Upper lobe of left lung (tissue), 6 donors: ENCODE measurements around the gene SYNPO. TPM values are rescaled to one million over a fixed set of nuclear protein-coding genes. Genes with fewer than 3 reads are reported as not detected.

Experiments
- ATAC-seq, 2 donors: fragments of 200-7000 bp; cut with Tn5 transposase; one replicate each; pipeline ENCODE4 v1.9.1; 2022; ENCODE audit warnings: mild to moderate bottlenecking in 2 of 2, moderate library complexity in 2 of 2; ENCODE audit not compliant: low FRiP score in 2 of 2
- DNase-seq, 2 donors: peaks; one replicate each; pipeline ENCODE4 v3.0.0-alpha.2; 2019 to 2020
- H3K27ac ChIP-seq, 4 donors: fragments of 200-600 bp; sonication (generic); one replicate each; pipeline ENCODE4 v1.5.1; 2016 to 2019
- H3K27me3 ChIP-seq, 4 donors: fragments of 200-600 bp; sonication (generic); one replicate each; pipeline ENCODE4 v1.5.1; 2017 to 2019
- H3K36me3 ChIP-seq, 4 donors: fragments of 200-600 bp; sonication (generic); one replicate each; pipeline ENCODE4 v1.5.1; 2016 to 2019
- H3K4me1 ChIP-seq, 4 donors: fragments of 200-600 bp; sonication (generic); one replicate each; pipeline ENCODE4 v1.5.1; 2018 to 2019
- H3K4me3 ChIP-seq, 4 donors: fragments of 200-600 bp; sonication (generic); one replicate each; pipeline ENCODE4 v1.5.1; 2017 to 2019; ENCODE audit warnings: mild to moderate bottlenecking in 2 of 4, moderate library complexity in 1 of 4
- H3K9me3 ChIP-seq, 4 donors: fragments of 200-600 bp; sonication (generic); one replicate each; pipeline ENCODE4 v1.5.1; 2018 to 2019
- EP300 ChIP-seq, 4 donors: sonication (generic); formaldehyde crosslinking; IDR thresholded peaks; one replicate each; pipeline ENCODE4 v1.5.1; 2017; ENCODE audit warnings: antibody characterized with exemption in 4 of 4, control low read depth in 2 of 4
- POLR2A ChIP-seq, 4 donors: fragments of 450-650 bp; IDR thresholded peaks; one replicate each; pipeline ENCODE4 v1.5.1; 2016 to 2017; ENCODE audit warnings: antibody characterized with exemption in 4 of 4, mild to moderate bottlenecking in 2 of 4
- POLR2AphosphoS5 ChIP-seq, 2 donors: sonication (generic); formaldehyde crosslinking; IDR thresholded peaks; one replicate each; pipeline ENCODE4 v1.5.1; 2017; ENCODE audit warnings: antibody characterized with exemption in 2 of 2
- WGBS, 2 donors: methylation state at CpG; one replicate each; pipeline ENCODE4 v1.1.5; 2017 to 2018; 5-methylcytosine and 5-hydroxymethylcytosine counted together
- total RNA-seq, 6 donors: library from RNA; depleted of rRNA in 4 of 6; stranded (reverse); fragments of >200 nt in 4 of 6; gene quantifications; one replicate each; pipeline versions ENCODE4 v1.1.0 to v1.2.1, GENCODE V29; 2016 to 2021
- TF ChIP-seq, protein P1 (sequence below), 6 experiments: fragments of 450-650 bp in 4 of 6; fragments of 200-600 bp in 2 of 6; sonication (generic) in 2 of 6; IDR thresholded peaks; one replicate each; pipeline ENCODE4 v1.5.1; 2016 to 2019; ENCODE audit warnings: antibody characterized with exemption in 6 of 6
- donor health status: DM: no; HTN: no; CAD: no; lungs with moderate emphysema.
- donor health status: DM: no; HTN: yes; CAD: no; lungs with severe emphysema.

Gene SYNPO
- total RNA-seq, 6 donors from 2014 or later, result 41.9 to 150 (median 84.3) TPM

DNA sequence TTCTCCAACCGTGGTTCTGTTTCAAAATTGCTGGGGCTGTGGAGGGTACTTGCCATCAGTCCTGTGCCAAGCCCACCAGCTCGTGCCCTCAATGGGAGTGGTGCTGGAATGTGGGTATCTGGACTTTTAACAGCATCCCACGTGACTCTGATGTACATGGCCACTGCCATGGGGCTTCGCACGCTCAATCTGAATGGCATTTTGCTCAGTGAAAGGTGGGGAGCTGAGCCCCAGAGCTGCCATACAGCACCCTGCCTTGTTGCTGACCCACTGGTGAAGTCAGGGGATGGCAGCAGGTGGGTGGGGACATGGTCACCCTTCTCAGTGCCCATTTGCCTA lies 16.6 kb upstream of the SYNPO start:
- no peaks in the 10 kb centered on the region for H3K27me3 ChIP-seq
- 61 to 71% methylated on average over 5 of the region's 5 CpGs for WGBS, 2 donors
- H3K9me3 ChIP-seq, result no peaks in the 10 kb centered on the region
- H3K4me1 ChIP-seq, result peaks cover 52 to 68% (median 56%) of the 10 kb centered on the region in 4 donors
- H3K36me3 ChIP-seq, result no peaks in the 10 kb centered on the region
- DNase-seq (no peak), ATAC-seq (no peak)
- peak overlapping the region in 2 of 4 donors; percentile 77 to 94 for H3K4me3 ChIP-seq
- TF ChIP-seq, protein P1, sequence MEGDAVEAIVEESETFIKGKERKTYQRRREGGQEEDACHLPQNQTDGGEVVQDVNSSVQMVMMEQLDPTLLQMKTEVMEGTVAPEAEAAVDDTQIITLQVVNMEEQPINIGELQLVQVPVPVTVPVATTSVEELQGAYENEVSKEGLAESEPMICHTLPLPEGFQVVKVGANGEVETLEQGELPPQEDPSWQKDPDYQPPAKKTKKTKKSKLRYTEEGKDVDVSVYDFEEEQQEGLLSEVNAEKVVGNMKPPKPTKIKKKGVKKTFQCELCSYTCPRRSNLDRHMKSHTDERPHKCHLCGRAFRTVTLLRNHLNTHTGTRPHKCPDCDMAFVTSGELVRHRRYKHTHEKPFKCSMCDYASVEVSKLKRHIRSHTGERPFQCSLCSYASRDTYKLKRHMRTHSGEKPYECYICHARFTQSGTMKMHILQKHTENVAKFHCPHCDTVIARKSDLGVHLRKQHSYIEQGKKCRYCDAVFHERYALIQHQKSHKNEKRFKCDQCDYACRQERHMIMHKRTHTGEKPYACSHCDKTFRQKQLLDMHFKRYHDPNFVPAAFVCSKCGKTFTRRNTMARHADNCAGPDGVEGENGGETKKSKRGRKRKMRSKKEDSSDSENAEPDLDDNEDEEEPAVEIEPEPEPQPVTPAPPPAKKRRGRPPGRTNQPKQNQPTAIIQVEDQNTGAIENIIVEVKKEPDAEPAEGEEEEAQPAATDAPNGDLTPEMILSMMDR (IDR thresholded peaks at IDR 0.05), result no peak
- TF ChIP-seq POLR2A (IDR thresholded peaks at IDR 0.05) (no peak), POLR2AphosphoS5 (IDR thresholded peaks at IDR 0.05) (no peak), EP300 (IDR thresholded peaks at IDR 0.05) (no peak)
- peak overlapping the region; percentile 90 to 96 (median 94) for H3K27ac ChIP-seq

DNA sequence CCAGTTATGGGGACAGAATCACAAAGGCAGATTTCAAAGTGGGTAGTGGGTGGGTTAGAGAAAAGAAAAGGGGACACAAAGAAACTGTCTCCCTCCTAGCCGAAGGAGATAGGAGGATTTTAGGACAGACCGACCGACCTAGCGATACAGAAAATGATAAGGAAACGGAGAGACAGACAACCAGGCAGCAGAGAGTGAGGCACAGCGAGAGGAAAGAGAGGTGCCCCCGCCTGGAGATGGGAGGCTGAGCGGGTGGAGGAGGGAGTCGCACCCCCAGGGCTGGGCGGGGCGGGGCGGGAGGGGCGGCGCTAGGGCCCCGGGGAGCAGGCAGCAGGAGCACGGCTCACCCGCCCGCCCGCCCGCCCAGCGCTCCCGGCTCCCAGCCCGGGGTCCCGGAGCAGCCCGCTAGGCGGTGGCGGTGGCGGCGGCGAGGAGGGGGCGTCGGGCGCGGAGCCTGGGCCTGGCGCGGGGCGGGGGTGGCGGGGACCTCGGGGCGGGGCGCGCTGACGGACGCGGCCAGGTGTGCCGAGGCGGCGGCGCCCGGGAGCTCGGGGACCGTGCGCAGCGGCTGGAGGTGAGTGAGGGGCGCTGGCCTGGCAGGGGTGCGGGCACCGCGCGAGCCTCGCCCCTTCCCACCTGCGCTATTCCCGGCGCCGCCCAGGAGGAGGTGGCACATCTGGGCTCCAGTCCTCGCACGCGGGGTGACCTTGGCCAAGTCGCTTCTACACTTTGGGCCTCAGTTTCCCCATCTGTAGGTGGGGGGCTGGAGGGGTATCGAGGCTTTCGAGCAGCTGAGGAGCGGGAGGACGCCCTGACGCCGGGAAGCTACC lies 15.9 kb upstream of the SYNPO start:
- no peaks in the 10 kb centered on the region for H3K27me3 ChIP-seq
- H3K4me3 ChIP-seq, result peak overlapping the region; percentile 18 to 94 (median 80)
- H3K27ac ChIP-seq, result peak overlapping the region; percentile 90 to 96 (median 94)
- peak in 1 of 2 donors; percentile 9 for TF ChIP-seq POLR2AphosphoS5 (IDR thresholded peaks at IDR 0.05)
- TF ChIP-seq POLR2A (IDR thresholded peaks at IDR 0.05), result no peak
- TF ChIP-seq EP300 (IDR thresholded peaks at IDR 0.05), result no peak
- TF ChIP-seq, protein P1 (IDR thresholded peaks at IDR 0.05), result peak in 5 of 6 experiments; percentile 17 to 21 (median 19)
- ATAC-seq (peak in 1 of 2 donors; percentile 27), DNase-seq (peak in 1 of 2 donors; percentile 89)
- no peaks in the 10 kb centered on the region for H3K36me3 ChIP-seq
- no peaks in the 10 kb centered on the region for H3K9me3 ChIP-seq
- H3K4me1 ChIP-seq, result peaks cover 47 to 63% (median 54%) of the 10 kb centered on the region in 4 donors
- WGBS, 2 donors, result 3 to 7% methylated on average over 21 to 52 of the region's 74 CpGs

DNA sequence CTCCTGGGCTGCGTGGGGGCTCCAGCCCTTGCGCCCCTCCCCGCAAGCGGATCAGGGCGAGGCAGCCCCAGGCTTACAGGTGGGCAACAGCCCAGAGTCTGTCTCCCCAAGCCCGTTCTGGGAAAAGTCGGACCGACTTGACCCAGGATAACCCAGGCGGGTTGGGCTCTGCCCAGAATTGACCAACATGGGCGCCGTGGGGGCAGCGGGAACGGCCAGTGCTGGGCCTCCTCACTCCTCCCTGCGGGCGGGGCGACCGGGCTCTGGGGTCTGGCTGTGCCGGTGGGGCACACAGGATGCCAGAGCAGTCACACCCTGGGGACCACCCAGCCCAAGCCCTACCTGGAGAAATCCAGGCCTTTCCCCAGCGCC lies 15.3 kb upstream of the SYNPO start:
- ATAC-seq (peak; percentile 17 to 41), DNase-seq (peak; percentile 58 to 87)
- TF ChIP-seq POLR2AphosphoS5 (IDR thresholded peaks at IDR 0.05) (peak; percentile 20 to 37), EP300 (IDR thresholded peaks at IDR 0.05) (peak in 1 of 4 donors; percentile 42), POLR2A (IDR thresholded peaks at IDR 0.05) (peak in 1 of 4 donors; percentile 20)
- TF ChIP-seq, protein P1 (IDR thresholded peaks at IDR 0.05), result no peak
- peaks cover 0 to 5% (median 0%) of the 10 kb centered on the region in 4 donors for H3K36me3 ChIP-seq
- WGBS, 2 donors, result 9% methylated on average over 4 of the region's 19 CpGs; no CpG with 5 or more reads in 1 of the 2 donors
- peak overlapping the region; percentile 90 to 96 (median 94) for H3K27ac ChIP-seq
- peak overlapping the region; percentile 18 to 94 (median 80) for H3K4me3 ChIP-seq
- H3K9me3 ChIP-seq, result no peaks in the 10 kb centered on the region
- H3K4me1 ChIP-seq, result peaks cover 46 to 65% (median 52%) of the 10 kb centered on the region in 4 donors
- no peaks in the 10 kb centered on the region for H3K27me3 ChIP-seq

DNA sequence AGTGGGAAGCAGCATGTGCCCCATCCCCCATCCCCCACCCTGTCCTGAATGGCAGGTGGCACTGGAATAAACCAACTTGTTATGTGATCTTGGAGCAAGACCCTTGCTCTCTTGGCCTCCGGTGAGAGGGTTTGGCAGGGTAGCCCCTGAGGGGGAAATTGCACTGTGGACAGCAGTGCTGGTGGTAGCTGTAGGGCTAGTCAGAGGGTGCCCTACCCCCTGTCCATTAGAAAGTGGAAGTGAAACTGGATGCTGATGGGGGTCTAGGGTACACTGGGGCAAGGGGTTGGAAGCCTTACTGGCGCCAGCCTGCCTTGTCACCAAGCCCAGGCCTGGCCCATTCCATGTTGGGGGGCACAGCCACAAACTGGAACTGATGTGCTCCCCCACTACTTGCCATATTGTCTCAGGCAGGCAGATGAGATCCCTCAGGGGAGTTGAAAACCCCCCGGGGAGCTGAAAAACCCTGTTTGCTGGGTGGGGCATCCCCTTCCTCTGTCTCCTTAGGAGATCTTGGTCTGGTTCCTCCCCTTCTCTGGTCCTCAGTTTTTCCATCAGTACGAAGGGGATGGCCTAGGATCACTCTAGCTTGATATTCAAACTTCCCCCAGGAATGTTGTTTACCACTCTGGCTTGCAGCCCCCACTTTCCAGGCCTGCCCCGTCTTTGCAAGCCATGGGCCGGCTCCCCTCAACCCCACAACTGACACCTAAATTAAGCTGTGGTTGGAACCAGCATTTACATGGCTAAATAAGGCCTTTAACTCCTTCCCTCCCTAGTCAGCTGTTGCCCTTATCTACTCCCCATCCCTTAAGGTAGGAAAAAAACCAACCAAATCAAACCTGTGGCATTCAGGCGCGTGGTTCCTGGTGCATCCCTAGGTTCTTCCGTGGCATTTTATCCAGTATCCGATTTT lies 14.4 kb upstream of the SYNPO start:
- DNase-seq, result no peak
- no peaks in the 10 kb centered on the region for H3K9me3 ChIP-seq
- peaks cover 51 to 74% (median 58%) of the 10 kb centered on the region in 4 donors for H3K4me1 ChIP-seq
- no peak for ATAC-seq
- H3K27me3 ChIP-seq, result no peaks in the 10 kb centered on the region
- H3K4me3 ChIP-seq, result peak overlapping the region; percentile 18 to 94 (median 80)
- peaks cover 0 to 6% (median 0%) of the 10 kb centered on the region in 4 donors for H3K36me3 ChIP-seq
- H3K27ac ChIP-seq, result peak overlapping the region; percentile 90 to 96 (median 94)
- WGBS, 2 donors, result 61 to 64% methylated on average over 9 to 10 of the region's 10 CpGs
- TF ChIP-seq, protein P1 (IDR thresholded peaks at IDR 0.05), result no peak
- TF ChIP-seq POLR2AphosphoS5 (IDR thresholded peaks at IDR 0.05), result no peak
- no peak for TF ChIP-seq POLR2A (IDR thresholded peaks at IDR 0.05)
- no peak for TF ChIP-seq EP300 (IDR thresholded peaks at IDR 0.05)
